Activated naive CD4-positive, alpha-beta T cell treated with anti-CD3 and anti-CD28 coated beads for 36 hours (primary cell): ENCODE measurements around the gene FGF12. TPM values are rescaled to one million over a fixed set of nuclear protein-coding genes. Genes with fewer than 3 reads are reported as not detected.
"Not testable (repeated sequence)": the region's sequence is repeated elsewhere in the genome, so short reads cannot be mapped to it uniquely, and the experiment has no call there.

Experiments used
- CTCF ChIA-PET: fragments of 350-600 bp; sonication (Branson Sonifier 250); formaldehyde crosslinking; loops from one replicate; lab custom pipeline; 2021; ENCODE audit warnings: antibody characterized with exemption; lab: Charles Lee
- DNase-seq: peaks from one replicate; pipeline ENCODE4 v3.0.0-alpha.2; 2020
- H3K27ac Mint-ChIP-seq: one replicate; pipeline ENCODE4 v1.8.0; 2021; ENCODE audit warnings: mild to moderate bottlenecking, mixed read lengths
- H3K27me3 Mint-ChIP-seq: one replicate; pipeline ENCODE4 v1.8.0; 2021; ENCODE audit warnings: low read depth, mixed read lengths
- H3K36me3 Mint-ChIP-seq: one replicate; pipeline ENCODE4 v1.8.0; 2021; ENCODE audit warnings: low read depth, mixed read lengths
- H3K4me1 Mint-ChIP-seq: one replicate; pipeline ENCODE4 v1.8.0; 2021; ENCODE audit warnings: low read depth, mixed read lengths
- H3K4me3 Mint-ChIP-seq: one replicate; pipeline ENCODE4 v1.8.0; 2021; ENCODE audit warnings: mild to moderate bottlenecking, moderate library complexity, mixed read lengths
- H3K9me3 Mint-ChIP-seq: one replicate; pipeline ENCODE4 v1.8.0; 2021; ENCODE audit warnings: mixed read lengths
- intact Hi-C: fragments of 100-400 bp; cut with micrococcal nuclease; formaldehyde crosslinking; loops from one replicate; pipeline ENCODE4 v1.15.1; 2023
- total RNA-seq, 2 experiments: library from RNA; stranded (reverse); gene quantifications; one replicate each; pipeline ENCODE4 v1.2.3, GENCODE V29; 2021

FGF12 gene
- not detected for total RNA-seq

DNA sequence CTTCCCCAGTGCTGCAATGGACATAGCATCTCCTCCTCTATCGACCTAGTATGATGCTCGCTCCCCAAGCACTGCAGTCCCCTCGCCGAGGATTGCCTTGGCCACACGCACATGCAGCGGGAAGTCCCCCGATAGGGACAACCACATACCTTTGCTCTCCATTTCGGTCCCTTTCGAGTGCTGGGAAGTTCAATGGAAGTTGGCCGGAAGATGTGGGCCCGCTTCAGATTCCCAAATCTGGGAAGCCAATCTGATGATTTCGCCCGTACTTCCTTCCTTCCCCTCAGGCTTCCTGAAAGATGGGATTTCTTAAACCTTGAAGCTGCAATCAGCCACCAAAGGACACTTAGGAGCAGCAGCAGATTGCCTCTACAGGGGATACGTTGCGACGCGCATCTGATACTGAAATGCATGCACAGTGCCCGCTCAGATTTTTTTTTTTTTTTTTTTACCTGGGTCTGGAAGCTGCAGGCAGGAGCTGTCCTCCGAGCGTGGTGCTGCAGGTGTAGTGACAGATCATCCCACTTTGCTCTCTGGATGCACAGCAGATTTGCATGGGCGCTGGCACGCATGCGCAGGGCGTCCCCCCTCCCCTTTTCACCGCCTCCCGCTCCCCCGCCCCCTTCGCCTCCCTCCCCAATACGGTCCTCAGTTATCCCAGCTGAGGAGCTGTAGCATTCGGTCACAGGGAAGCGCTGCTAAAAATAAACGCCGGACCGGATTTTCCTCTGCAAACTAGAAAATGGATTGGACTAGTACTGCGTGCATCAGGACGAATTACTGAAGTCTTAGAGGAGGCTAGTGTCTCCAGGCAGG lies at the start of gene FGF12:
TSS of gene FGF12 (minus strand) at position 510 of the 816 bp plus-strand sequence.
- Mint-ChIP-seq H3K9me3 (no peaks in the 10 kb centered on the region), H3K27ac (no peak within 1 kb of the TSS), H3K36me3 (no peaks in the 10 kb centered on the region), H3K27me3 (peaks cover 29% of the 10 kb centered on the region), H3K4me1 (peaks cover 8% of the 10 kb centered on the region), H3K4me3 (no peak within 1 kb of the TSS)
- intact Hi-C loops, result no loop called here
- CTCF ChIA-PET, result interaction anchor here (0.6 kb wide), 1 partner anchor 64 kb away, joined by 3 read pairs; no protein-coding TSS in a partner anchor
- peak; percentile 36 for DNase-seq

DNA sequence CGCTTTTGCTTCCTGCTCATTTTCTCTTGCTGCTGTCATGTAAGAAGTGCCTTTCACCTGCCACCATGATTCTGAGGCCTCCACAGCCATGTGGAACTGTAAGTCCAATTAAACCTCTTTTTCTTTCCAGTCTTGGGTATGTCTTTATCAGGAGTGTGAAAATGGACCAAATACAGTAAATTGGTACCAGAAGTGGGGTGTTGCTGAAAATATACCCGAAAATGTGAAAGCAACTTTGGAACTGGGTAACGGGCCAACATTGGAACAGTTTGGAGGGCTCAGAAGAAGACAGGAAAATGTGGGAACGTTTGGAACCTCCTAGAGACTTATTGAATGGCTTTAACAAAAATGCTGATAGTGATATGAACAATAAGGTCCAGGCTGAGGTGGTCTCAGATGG lies 47.0 kb upstream of the FGF12 start:
- DNase-seq, H3K4me3 Mint-ChIP-seq, H3K27me3 Mint-ChIP-seq, intact Hi-C loops, H3K36me3 Mint-ChIP-seq, CTCF ChIA-PET, H3K4me1 Mint-ChIP-seq, H3K27ac Mint-ChIP-seq: not testable (repeated sequence)
- peaks cover 17% of the 10 kb centered on the region for H3K9me3 Mint-ChIP-seq

DNA sequence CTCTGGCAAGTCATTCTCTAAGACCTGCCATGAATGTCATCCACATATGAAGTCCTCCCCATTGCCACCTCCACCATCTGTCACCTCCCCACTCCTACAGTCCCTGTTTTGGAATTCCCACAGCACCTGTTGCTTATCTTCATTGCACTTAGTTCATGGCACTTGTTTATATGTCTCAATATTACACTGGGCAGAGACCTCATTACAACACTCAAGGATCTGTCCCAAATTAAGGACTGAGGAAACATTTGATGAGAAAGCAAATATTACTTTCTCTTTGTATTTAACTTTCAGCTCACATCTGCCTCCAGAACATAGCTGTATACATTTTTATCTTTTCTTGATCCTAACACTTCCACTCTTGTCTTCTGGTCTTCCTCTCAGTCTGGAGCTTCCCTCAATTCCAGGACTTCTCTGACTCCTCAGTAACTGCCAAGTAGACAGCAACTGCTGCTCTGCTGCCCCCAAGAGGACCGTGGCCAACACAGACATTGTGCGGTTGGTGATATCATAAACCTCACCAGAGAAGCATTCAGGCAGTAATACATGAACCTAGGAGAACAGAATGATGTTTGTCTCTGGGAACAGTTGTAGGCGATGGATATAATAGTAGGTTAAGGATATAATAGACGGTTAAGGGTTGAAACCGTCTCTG lies 45.0 kb upstream of the FGF12 start:
- Mint-ChIP-seq H3K4me1 (no peaks in the 10 kb centered on the region), H3K4me3 (no peak overlapping the region), H3K36me3 (peaks cover 7% of the 10 kb centered on the region), H3K27me3 (peaks cover 2% of the 10 kb centered on the region), H3K9me3 (peaks cover 17% of the 10 kb centered on the region), H3K27ac (no peak overlapping the region)
- CTCF ChIA-PET, result no interaction called here
- peak; percentile 6 for DNase-seq
- intact Hi-C loops, result no loop called here

DNA sequence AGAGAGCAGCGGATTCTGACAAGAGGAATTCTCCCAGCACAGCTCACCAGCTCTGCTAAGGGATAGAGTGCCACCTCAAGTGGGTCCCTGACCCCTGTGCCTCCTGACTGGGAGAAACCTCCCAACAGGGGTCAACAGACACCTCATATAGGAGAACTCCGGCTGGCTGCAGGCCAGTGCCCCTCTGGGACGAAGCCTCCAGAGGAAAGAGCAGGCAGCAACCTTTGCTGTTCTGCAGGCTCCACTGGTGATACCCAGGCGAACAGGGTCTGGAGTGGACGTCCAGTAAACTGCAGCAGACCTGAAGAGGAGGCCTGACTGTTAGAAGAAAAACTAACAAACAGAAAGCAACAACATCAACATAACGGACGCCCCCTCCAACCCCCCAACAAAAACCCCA lies 31.3 kb upstream of the FGF12 start:
- no peaks in the 10 kb centered on the region for H3K36me3 Mint-ChIP-seq
- DNase-seq, result no peak
- no peaks in the 10 kb centered on the region for H3K4me1 Mint-ChIP-seq
- intact Hi-C loops, result no loop called here
- no peak overlapping the region for H3K4me3 Mint-ChIP-seq
- peaks cover 10% of the 10 kb centered on the region for H3K9me3 Mint-ChIP-seq
- H3K27me3 Mint-ChIP-seq, result peaks cover 11% of the 10 kb centered on the region
- CTCF ChIA-PET, result no interaction called here
- H3K27ac Mint-ChIP-seq, result no peak overlapping the region

DNA sequence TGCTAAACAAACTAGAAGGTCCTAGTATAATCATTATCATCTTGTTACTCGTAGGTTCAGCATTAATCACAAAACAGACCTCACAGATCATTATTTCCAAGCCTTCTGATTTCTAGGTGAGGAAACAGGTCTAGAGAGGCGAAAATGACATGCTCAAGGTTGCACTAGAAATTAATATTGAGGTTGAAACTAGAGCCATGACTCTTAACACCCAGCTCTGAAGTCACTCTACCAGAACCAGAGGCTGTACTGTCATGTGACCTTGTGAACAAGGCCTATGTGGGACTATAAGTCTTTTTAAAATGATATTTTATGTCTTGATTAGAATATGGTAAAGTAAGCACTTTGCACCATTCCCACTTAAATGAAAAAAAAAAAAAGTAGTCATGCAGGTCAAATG lies 23.8 kb upstream of the FGF12 start:
- CTCF ChIA-PET, result no interaction called here
- Mint-ChIP-seq H3K4me1 (no peaks in the 10 kb centered on the region), H3K36me3 (no peaks in the 10 kb centered on the region), H3K9me3 (no peaks in the 10 kb centered on the region), H3K27me3 (peaks cover 9% of the 10 kb centered on the region), H3K27ac (no peak overlapping the region), H3K4me3 (no peak overlapping the region)
- DNase-seq, result no peak
- intact Hi-C loops, result no loop called here

DNA sequence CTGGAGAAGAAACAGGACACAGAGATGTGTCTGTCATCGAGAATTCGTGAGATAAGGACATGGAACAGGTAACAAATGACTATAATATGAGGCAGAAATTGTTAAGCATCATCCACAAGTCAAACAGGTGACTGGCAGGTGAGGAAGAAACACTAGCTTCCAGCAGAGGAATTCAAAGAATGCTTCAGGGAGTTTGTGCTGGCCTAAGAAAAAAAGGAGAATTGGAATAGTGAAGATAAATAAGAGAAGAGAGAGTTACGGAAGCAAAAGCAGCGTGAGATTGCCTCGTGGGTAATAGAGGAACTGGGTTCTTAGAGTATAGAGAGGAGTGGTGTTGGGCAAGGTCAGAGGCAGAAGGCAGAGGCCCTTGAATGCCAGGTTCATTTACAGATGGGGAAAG lies 22.9 kb upstream of the FGF12 start:
- Mint-ChIP-seq H3K27ac (no peak overlapping the region), H3K9me3 (no peaks in the 10 kb centered on the region), H3K27me3 (peaks cover 6% of the 10 kb centered on the region), H3K4me3 (no peak overlapping the region), H3K36me3 (no peaks in the 10 kb centered on the region), H3K4me1 (no peaks in the 10 kb centered on the region)
- intact Hi-C loops, result no loop called here
- DNase-seq, result no peak
- CTCF ChIA-PET, result no interaction called here

DNA sequence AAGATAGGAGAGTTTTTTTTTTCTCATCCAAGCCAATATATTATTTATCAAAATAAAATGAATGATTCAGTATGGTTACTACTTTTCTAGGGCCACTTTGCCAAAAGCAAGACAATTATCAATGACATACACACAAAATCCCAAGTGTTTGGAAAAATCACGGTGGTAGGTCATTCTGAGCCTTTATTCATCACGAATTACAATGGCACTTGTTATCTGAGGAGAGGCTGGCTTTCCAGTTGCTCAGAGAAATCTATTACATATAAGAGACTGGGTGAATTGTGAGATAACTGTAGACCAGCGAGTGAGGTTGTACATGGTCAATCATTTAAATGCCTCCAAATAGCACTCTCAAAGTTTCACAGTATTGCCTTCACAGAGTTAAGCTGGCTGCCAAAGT lies 20.4 kb upstream of the FGF12 start:
- DNase-seq, result no peak
- Mint-ChIP-seq H3K36me3 (no peaks in the 10 kb centered on the region), H3K9me3 (no peaks in the 10 kb centered on the region), H3K27ac (no peak overlapping the region), H3K4me3 (no peak overlapping the region), H3K27me3 (peaks cover 8% of the 10 kb centered on the region), H3K4me1 (no peaks in the 10 kb centered on the region)
- CTCF ChIA-PET, result no interaction called here
- intact Hi-C loops, result no loop called here

DNA sequence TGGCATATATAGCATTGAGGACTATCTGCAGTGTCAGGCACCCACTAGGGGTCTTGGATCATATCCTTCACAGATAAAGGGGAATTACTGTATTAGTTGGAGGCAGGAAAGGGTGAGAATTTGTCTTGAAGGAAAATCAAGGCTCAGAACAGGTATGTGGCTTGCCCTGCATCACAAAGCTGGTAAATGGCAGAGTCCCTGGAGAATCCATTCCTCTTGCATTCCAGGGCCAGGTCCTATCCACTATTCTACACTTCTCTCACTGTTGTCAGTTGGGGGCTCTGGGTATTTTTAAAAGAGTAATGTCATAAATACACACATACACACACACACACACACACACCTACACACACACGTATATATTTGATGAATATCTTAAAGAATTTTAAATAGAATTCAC lies 19.8 kb upstream of the FGF12 start:
- Mint-ChIP-seq H3K9me3 (no peaks in the 10 kb centered on the region), H3K27ac (no peak overlapping the region), H3K27me3 (peaks cover 8% of the 10 kb centered on the region), H3K36me3 (no peaks in the 10 kb centered on the region), H3K4me1 (no peaks in the 10 kb centered on the region), H3K4me3 (no peak overlapping the region)
- DNase-seq, result no peak
- CTCF ChIA-PET, result no interaction called here
- intact Hi-C loops, result no loop called here

DNA sequence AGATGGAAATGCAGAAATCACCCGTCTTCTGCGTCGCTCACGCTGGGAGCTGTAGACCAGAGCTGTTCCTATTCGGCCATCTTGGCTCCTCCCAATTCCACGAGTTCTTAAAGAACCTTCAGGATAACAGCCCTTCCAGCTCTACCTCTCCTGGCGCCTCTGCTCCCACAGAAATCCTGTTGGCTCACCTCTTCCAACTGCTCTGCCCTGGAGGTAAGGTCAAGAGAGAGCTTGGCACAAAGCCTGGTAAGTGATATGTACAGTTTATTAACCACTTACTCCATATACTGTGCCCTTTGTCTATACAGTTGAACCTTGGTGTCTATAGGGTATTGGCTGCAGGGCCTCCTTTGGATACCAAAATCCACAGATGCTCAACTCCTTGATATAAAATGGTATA lies 17.8 kb upstream of the FGF12 start:
- Mint-ChIP-seq H3K27me3 (peaks cover 8% of the 10 kb centered on the region), H3K4me3 (no peak overlapping the region), H3K4me1 (no peaks in the 10 kb centered on the region), H3K9me3 (no peaks in the 10 kb centered on the region), H3K36me3 (no peaks in the 10 kb centered on the region), H3K27ac (no peak overlapping the region)
- CTCF ChIA-PET, result no interaction called here
- intact Hi-C loops, result no loop called here
- DNase-seq, result no peak

DNA sequence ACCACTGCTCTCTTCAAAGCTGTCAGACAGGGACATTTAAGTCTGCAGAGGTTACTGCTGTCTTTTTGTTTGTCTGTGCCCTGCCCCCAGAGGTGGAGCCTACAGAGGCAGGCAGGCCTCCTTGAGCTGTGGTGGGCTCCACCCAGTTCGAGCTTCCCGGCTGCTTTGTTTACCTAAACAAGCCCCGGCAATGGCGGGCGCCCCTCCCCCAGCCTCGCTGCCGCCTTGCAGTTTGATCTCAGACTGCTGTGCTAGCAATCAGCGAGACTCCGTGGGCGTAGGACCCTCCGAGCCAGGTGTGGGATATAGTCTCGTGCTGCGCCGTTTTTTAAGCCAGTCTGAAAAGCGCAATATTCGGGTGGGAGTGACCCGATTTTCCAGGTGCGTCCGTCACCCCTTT lies 17.3 kb upstream of the FGF12 start:
- H3K27me3 Mint-ChIP-seq, CTCF ChIA-PET: not testable (repeated sequence)

DNA sequence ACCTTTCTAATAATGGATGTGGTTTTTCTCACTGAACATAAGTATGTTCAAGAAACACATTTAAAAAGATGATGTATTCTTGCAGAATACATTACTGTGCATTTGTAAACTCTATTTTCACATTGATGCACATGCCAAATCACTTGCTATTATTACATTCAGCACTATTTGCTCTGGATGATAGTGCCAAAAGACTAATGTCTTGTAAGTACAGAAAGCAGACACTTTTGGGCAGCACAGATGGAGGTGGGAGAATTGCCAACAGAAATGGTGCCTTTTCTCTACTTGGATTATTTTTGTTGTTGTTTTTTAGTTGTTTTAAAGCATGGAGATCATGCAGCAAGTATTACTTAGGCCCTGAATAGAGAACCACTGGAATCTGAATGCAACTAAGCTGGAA lies 10.2 kb upstream of the FGF12 start:
- CTCF ChIA-PET, result no interaction called here
- no peaks in the 10 kb centered on the region for H3K27me3 Mint-ChIP-seq
- DNase-seq, result no peak
- H3K36me3 Mint-ChIP-seq, result no peaks in the 10 kb centered on the region
- peaks cover 1% of the 10 kb centered on the region for H3K9me3 Mint-ChIP-seq
- intact Hi-C loops, result no loop called here
- no peak overlapping the region for H3K4me3 Mint-ChIP-seq
- no peaks in the 10 kb centered on the region for H3K4me1 Mint-ChIP-seq
- H3K27ac Mint-ChIP-seq, result no peak overlapping the region

More for the DNA sequence above, 17.3 kb upstream of the FGF12 start:
- H3K27ac Mint-ChIP-seq, H3K9me3 Mint-ChIP-seq, H3K4me3 Mint-ChIP-seq, intact Hi-C loops, DNase-seq, H3K36me3 Mint-ChIP-seq, H3K4me1 Mint-ChIP-seq: not testable (repeated sequence)

DNA sequence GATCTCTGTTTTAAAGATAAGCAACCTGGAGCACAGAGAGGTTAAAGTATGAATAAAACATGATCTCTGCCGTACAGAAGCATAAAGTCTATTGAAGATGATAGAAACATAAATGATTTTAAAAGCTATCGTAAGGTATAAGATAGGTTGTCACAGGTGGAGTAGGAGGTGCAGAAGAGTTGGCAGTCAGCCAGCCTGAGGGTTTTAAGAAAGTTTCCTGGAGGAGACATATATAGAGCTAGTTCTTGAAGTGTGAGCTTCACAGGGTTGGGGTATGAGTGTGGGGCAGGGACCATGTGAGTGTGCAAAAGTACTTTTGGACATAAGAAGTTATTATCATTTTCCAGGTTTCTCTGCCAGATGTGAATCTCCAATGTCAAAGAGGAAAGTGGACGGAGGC lies 3.9 kb upstream of the FGF12 start:
- H3K4me3 Mint-ChIP-seq, result no peak overlapping the region
- H3K9me3 Mint-ChIP-seq, result no peaks in the 10 kb centered on the region
- intact Hi-C loops, result no loop called here
- DNase-seq, result no peak
- CTCF ChIA-PET, result no interaction called here
- H3K27me3 Mint-ChIP-seq, result peaks cover 18% of the 10 kb centered on the region
- peaks cover 8% of the 10 kb centered on the region for H3K4me1 Mint-ChIP-seq
- H3K36me3 Mint-ChIP-seq, result no peaks in the 10 kb centered on the region
- no peak overlapping the region for H3K27ac Mint-ChIP-seq

DNA sequence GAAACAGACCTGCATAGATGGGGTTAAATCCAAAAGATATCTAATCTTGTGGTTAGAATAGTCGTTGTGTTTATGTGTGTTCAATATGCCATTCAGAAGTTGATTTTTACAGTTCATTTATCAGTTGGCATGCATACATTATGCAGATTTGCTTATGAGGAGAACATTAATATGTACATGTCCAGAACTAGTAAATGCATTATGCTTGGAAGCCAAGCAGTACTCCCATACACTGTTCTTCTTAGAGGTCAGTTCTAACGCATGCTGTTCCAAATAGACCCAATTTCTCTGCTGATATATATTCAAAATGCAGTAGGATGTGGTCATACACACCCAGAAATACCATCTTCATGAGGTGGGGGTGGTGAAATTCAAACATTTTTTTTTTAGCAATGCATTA lies 956 bp downstream of the FGF12 start:
- Mint-ChIP-seq H3K36me3 (no peaks in the 10 kb centered on the region), H3K27me3 (peaks cover 30% of the 10 kb centered on the region), H3K4me1 (peaks cover 8% of the 10 kb centered on the region), H3K9me3 (no peaks in the 10 kb centered on the region), H3K4me3 (no peak overlapping the region), H3K27ac (no peak overlapping the region)
- intact Hi-C loops, result no loop called here
- CTCF ChIA-PET, result no interaction called here
- no peak for DNase-seq
